Natural killer cell (primary cell): ENCODE data around the gene CAMKK1. TPM values are rescaled to one million over a fixed set of nuclear protein-coding genes. Genes with fewer than 3 reads are reported as not detected.

Source experiments
- ATAC-seq, 3 donors: fragments of 150-1000 bp in 2 of 3; fragments of 200-7000 bp in 1 of 3; cut with Tn5 transposase; 1 replicate in 1 of 3; 2 replicates in 2 of 3; pipeline ENCODE4 v1.10.0; 2021; ENCODE audit warnings: mild to moderate bottlenecking in 2 of 3, moderate library complexity in 2 of 3
- DNase-seq, 2 donors: peaks; one replicate each; pipeline versions ENCODE4 v3.0.0 to v3.0.0-alpha.2; 2013 to 2021; ENCODE audit warnings: mixed read lengths in 1 of 2
- H3K27ac ChIP-seq: one replicate; pipeline ENCODE4 v1.5.1; 2013; ENCODE audit warnings: mild to moderate bottlenecking, low read length
- H3K27me3 ChIP-seq: one replicate; pipeline ENCODE4 v1.6.1; 2013; ENCODE audit warnings: low read length; ENCODE audit not compliant: control insufficient read depth, insufficient read depth
- H3K36me3 ChIP-seq: one replicate; pipeline ENCODE4 v1.6.1; 2013; ENCODE audit warnings: low read length; ENCODE audit not compliant: control insufficient read depth, insufficient read depth
- H3K4me1 ChIP-seq: one replicate; pipeline ENCODE4 v1.6.1; 2013; ENCODE audit warnings: low read length; ENCODE audit not compliant: control insufficient read depth, insufficient read depth
- H3K4me3 ChIP-seq: one replicate; pipeline ENCODE4 v1.5.1; 2013; ENCODE audit warnings: low read length
- H3K9me3 ChIP-seq: one replicate; pipeline ENCODE4 v1.6.1; 2013; ENCODE audit warnings: low read length; ENCODE audit not compliant: control insufficient read depth, insufficient read depth
- H3K27ac Mint-ChIP-seq, 2 donors: one replicate each; pipeline ENCODE4 v1.8.0; 2022; ENCODE audit warnings: mild to moderate bottlenecking in 2 of 2, mixed read lengths in 2 of 2, moderate library complexity in 1 of 2
- H3K27me3 Mint-ChIP-seq, 2 donors: one replicate each; pipeline ENCODE4 v1.8.0; 2022; ENCODE audit warnings: low read depth in 2 of 2, mixed read lengths in 2 of 2
- H3K36me3 Mint-ChIP-seq: one replicate; pipeline ENCODE4 v1.8.0; 2022; ENCODE audit warnings: mixed read lengths
- H3K4me1 Mint-ChIP-seq, 2 donors: one replicate each; pipeline ENCODE4 v1.8.0; 2022; ENCODE audit warnings: mixed read lengths in 2 of 2
- H3K4me3 Mint-ChIP-seq: one replicate; pipeline ENCODE4 v1.8.0; 2022; ENCODE audit warnings: mild to moderate bottlenecking, moderate library complexity, mixed read lengths
- H3K9me3 Mint-ChIP-seq, 2 donors: one replicate each; pipeline ENCODE4 v1.8.0; 2022; ENCODE audit warnings: mixed read lengths in 2 of 2
- WGBS: methylation state at CpG from one replicate; pipeline ENCODE4 v1.1.7; 2013; ENCODE audit warnings: missing lambda C conversion rate; ENCODE audit not compliant: insufficient coverage; 5-methylcytosine and 5-hydroxymethylcytosine counted together
- intact Hi-C: fragments of 100-400 bp; cut with micrococcal nuclease; formaldehyde crosslinking; loops from one replicate; pipeline ENCODE4 v1.14.2; 2022
- total RNA-seq, 4 donors: library from RNA; stranded (reverse); fragments of 120-200 nt in 1 of 4; gene quantifications; one replicate each; pipeline versions ENCODE4 v1.2.3 to v1.2.4, GENCODE V29; 2013 to 2022
- TF ChIP-seq, protein P1 (sequence below): fragments of 200-600 bp; IDR thresholded peaks from one replicate; pipeline ENCODE4 v1.8.0; 2022; ENCODE audit warnings: antibody characterized with exemption

Gene CAMKK1
- total RNA-seq, 3 donors from 2014 or later (not counting 1 experiment from before 2014, with no cell fraction given): 3.2 to 4.3 (median 3.9) TPM

DNA sequence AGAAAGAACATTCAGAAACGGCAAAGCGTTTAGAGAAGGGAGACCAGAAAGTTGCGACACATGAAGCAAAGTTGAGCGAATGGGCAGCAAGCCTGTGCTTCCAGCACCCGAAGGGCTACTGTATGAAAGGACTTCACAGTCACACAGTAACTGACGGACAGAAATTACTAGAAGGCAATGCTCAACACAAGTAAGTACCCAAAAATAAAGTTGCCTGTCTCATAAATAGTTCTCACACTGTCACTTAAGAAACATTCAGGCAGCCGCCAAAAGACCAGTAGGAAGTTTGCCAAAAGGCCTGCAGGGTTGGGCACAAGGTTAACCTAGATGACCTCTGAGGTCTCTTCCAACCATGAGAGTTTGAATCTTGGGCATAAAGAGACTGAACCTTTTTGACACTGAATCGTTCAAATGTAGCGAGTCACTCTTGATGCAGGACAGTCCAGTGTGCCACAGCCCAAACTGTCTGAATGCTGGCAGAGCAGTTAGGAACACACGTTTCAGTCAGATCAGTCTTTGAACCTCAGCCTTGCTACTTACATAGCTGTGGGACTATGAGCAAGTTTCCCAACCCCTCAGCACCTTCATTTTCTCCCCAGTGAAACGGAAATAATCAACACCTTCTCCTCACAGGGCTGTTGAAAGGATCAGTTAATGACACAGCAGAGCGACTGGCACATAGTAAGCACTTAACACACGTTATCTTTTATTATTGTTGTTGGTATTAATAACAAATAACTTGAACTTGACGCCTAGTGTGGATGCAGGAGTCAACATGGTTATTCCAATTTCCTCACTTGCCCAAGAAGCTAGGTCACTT lies 57.2 kb downstream of the CAMKK1 start:
- H3K4me1 Mint-ChIP-seq: peaks cover 6 to 25% of the 10 kb centered on the region in 2 donors
- no peak overlapping the region for H3K27ac ChIP-seq
- no peaks in the 10 kb centered on the region for H3K27me3 Mint-ChIP-seq
- no peak overlapping the region for H3K4me3 Mint-ChIP-seq
- H3K36me3 ChIP-seq: peaks cover 31% of the 10 kb centered on the region
- WGBS: 95% methylated on average over 13 of the region's 14 CpGs
- H3K9me3 ChIP-seq: no peaks in the 10 kb centered on the region
- H3K9me3 Mint-ChIP-seq: no peaks in the 10 kb centered on the region
- no peak overlapping the region for H3K4me3 ChIP-seq
- no peak overlapping the region for H3K27ac Mint-ChIP-seq
- intact Hi-C loops: no loop called here
- TF ChIP-seq, protein P1, sequence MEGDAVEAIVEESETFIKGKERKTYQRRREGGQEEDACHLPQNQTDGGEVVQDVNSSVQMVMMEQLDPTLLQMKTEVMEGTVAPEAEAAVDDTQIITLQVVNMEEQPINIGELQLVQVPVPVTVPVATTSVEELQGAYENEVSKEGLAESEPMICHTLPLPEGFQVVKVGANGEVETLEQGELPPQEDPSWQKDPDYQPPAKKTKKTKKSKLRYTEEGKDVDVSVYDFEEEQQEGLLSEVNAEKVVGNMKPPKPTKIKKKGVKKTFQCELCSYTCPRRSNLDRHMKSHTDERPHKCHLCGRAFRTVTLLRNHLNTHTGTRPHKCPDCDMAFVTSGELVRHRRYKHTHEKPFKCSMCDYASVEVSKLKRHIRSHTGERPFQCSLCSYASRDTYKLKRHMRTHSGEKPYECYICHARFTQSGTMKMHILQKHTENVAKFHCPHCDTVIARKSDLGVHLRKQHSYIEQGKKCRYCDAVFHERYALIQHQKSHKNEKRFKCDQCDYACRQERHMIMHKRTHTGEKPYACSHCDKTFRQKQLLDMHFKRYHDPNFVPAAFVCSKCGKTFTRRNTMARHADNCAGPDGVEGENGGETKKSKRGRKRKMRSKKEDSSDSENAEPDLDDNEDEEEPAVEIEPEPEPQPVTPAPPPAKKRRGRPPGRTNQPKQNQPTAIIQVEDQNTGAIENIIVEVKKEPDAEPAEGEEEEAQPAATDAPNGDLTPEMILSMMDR: no peak
- no peak for DNase-seq
- peaks cover 8% of the 10 kb centered on the region for H3K36me3 Mint-ChIP-seq
- ATAC-seq: no peak
- H3K4me1 ChIP-seq: no peaks in the 10 kb centered on the region
- H3K27me3 ChIP-seq: no peaks in the 10 kb centered on the region

DNA sequence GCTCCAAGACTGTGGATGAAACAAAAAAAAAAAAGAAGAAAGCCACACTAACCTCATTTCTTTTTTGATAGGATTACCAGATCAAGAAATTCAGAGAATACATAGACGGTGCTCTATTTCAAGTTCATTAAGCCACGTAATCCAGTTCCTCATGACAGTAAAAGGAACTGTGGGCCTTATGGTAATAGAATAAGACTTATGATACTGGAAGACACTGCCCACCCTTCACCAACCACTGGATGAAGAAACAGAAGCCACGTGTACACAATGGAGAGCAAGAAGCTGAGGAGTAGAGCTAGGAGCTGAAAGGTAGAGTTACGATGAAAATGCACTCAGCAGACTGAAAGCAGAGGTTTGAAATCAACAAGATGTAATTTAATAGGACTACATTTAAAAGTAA lies 58.0 kb downstream of the CAMKK1 start:
- Histone ChIP-seq H3K27me3 (no peaks in the 10 kb centered on the region), H3K9me3 (no peaks in the 10 kb centered on the region), H3K36me3 (peaks cover 28% of the 10 kb centered on the region), H3K4me1 (no peaks in the 10 kb centered on the region), H3K4me3 (no peak overlapping the region), H3K27ac (no peak overlapping the region)
- ATAC-seq (no peak), DNase-seq (no peak)
- peaks cover 8% of the 10 kb centered on the region for H3K36me3 Mint-ChIP-seq
- no peaks in the 10 kb centered on the region for H3K27me3 Mint-ChIP-seq
- no peak overlapping the region for H3K4me3 Mint-ChIP-seq
- WGBS: 91% methylated on average over 4 of the region's 4 CpGs
- no peaks in the 10 kb centered on the region for H3K9me3 Mint-ChIP-seq
- no peak overlapping the region for H3K27ac Mint-ChIP-seq
- peaks cover 6 to 23% of the 10 kb centered on the region in 2 donors for H3K4me1 Mint-ChIP-seq
- intact Hi-C loops: no loop called here
- TF ChIP-seq, protein P1: no peak

GRCh38 chr17:3828852-3829232 lies 64.0 kb downstream of the CAMKK1 start:
- H3K36me3 Mint-ChIP-seq: peaks cover 6% of the 10 kb centered on the region
- DNase-seq: no peak
- no peaks in the 10 kb centered on the region for H3K27me3 Mint-ChIP-seq
- WGBS: 98% methylated on average over 7 of the region's 7 CpGs
- H3K9me3 Mint-ChIP-seq: peaks cover 0 to 3% of the 10 kb centered on the region in 2 donors
- H3K27ac Mint-ChIP-seq: no peak overlapping the region
- peaks cover 43% of the 10 kb centered on the region for H3K36me3 ChIP-seq
- H3K27ac ChIP-seq: no peak overlapping the region
- ATAC-seq: no peak
- H3K4me1 ChIP-seq: no peaks in the 10 kb centered on the region
- no peak overlapping the region for H3K4me3 ChIP-seq
- H3K27me3 ChIP-seq: no peaks in the 10 kb centered on the region
- intact Hi-C loops: no loop called here
- no peaks in the 10 kb centered on the region for H3K9me3 ChIP-seq
- TF ChIP-seq, protein P1: no peak
- H3K4me3 Mint-ChIP-seq: no peak overlapping the region
- H3K4me1 Mint-ChIP-seq: peaks cover 7 to 10% of the 10 kb centered on the region in 2 donors
